Left renal pelvis (tissue), 4 donors: ENCODE data around the gene TEX264. TPM values are rescaled to one million over a fixed set of nuclear protein-coding genes. Genes with fewer than 3 reads are reported as not detected.
A peak's percentile ranks its signal among the peaks of the same experiment; 100 is the strongest.
"Not testable (repeated sequence)": the region's sequence is repeated elsewhere in the genome, so short reads cannot be mapped to it uniquely, and the experiment has no call there.

Experiments used
- DNase-seq, 4 donors: peaks; one replicate each; pipeline ENCODE4 v3.0.0-alpha.2; 2013; ENCODE audit warnings: low read depth in 4 of 4, low spot score in 3 of 4
- polyA plus RNA-seq, 4 donors: library from polyadenylated mRNA; unstranded; fragments of 120-200 nt; gene quantifications; one replicate each; pipeline ENCODE4 v1.2.1, GENCODE V29; 2013; ENCODE audit not compliant: insufficient read length in 4 of 4

Gene TEX264, protein sequence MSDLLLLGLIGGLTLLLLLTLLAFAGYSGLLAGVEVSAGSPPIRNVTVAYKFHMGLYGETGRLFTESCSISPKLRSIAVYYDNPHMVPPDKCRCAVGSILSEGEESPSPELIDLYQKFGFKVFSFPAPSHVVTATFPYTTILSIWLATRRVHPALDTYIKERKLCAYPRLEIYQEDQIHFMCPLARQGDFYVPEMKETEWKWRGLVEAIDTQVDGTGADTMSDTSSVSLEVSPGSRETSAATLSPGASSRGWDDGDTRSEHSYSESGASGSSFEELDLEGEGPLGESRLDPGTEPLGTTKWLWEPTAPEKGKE
- 10 to 100 TPM; 30.2 to 70.0 (median 57.7) TPM for polyA plus RNA-seq

GRCh38 chr3:51670823-51671733 is at the start of gene TEX264:
TEX264 (plus strand) TSS chr3:51671252; CDS start chr3:51674305, 3,053 bp downstream.
- DNase-seq = peak in 1 of 4 donors; percentile 53

DNA sequence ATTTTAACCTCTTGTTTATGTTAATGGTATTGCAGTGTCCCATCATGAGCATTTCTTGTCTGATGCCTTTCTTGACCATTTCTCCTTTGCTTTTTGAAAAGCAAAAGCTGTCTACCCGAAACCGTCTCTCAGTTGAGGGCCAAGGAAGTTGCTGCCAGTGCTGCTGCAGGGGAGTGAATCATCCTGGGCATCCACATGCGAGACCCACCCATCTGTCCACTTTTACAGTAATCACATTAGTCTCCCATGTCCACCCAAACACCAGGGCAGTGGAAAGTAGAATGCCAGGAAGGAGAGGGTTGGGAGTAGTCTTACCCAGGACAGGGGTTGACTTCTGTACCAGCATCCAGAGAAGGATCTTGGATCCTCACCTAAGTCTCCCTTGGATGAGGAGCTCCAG is 48.6 kb upstream of the TEX264 start:
- DNase-seq = no peak

GRCh38 chr3:51622868-51623267 is 48.2 kb upstream of the TEX264 start:
- DNase-seq = no peak

DNA sequence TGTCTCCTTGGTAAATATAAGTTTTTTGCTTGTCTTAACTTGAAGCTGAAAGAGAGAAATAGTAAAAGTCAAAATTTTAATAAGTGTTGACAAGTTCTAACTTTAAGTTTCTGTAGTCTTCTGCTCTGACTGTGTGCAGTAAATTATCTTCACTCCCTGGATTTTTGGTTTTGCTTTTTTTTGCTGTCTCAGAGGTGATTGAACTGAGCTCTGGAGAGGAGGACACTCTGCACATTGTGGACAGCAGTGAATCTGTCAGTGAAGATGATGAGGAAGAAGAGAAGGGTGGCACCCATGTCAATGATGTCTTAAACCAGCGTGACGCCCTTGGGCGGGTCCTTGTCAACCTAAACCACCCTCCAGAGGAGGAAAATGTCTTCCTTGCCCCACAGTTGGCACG is 40.5 kb upstream of the TEX264 start:
- DNase-seq = no peak

- DNase-seq = no peak
These were observed 33.7 kb upstream of the TEX264 start for GRCh38 chr3:51637144-51637940.

DNA sequence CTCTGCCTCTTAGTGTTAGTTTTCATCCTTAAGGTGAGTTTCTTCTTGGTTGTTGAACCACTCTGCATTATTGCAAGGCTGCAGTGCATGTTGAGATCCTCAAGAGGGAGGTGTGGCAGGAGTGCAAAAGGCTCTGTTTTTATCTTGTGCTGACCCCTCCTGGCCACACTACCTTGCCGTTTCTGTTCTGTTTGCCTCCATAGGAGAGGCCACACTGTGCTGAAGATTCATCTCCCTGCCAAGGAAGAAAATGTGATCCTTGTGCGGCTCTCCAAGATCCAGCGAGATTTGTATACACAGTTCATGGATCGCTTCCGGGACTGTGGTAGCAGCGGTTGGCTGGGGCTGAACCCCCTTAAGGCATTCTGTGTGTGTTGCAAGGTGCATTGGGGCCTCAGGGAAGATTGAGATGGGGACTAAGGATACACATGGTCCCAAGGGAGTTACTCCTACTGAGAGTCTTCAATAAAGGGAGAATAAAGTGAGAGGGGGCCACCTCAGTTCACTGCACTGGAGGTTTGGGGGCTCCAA is 33.0 kb upstream of the TEX264 start:
- peak in 1 of 4 donors; percentile 12 for DNase-seq

GRCh38 chr3:51642462-51642861 is 28.6 kb upstream of the TEX264 start:
- no peak for DNase-seq

DNA sequence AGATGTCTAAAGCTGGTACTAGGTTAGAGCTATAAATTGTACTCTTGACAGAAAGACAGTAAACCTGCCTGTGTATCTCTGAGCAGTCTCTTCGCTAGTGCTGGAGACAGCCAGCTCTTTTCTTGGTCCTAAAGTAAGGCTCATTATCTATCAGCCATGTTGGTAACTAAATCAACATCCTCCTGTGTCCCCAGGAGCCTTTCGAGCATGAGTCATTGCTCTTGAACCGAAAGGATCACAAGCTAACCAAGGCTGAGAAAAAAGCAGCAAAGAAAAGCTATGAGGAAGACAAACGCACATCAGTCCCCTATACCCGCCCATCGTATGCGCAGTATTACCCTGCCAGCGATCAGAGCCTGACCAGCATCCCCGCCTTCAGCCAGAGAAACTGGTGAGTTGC is 25.0 kb upstream of the TEX264 start:
- DNase-seq = no peak

GRCh38 chr3:51652103-51652502 is 18.9 kb upstream of the TEX264 start:
- DNase-seq = not testable (repeated sequence)

DNA sequence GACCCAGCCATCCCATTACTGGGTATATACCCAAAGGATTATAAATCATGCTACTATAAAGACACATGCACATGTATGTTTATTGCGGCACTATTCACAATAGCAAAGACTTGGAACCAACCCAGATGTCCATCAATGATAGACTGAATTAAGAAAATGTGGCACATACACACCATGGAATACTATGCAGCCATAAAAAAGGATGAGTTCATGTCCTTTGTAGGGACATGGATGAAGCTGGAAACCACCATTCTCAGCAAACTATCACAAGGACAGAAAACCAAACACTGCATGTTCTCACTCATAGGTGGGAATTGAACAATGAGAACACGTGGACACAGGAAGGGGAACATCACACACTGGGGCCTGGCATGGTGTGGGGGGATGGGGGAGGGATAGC is 17.6 kb upstream of the TEX264 start:
- DNase-seq = not testable (repeated sequence)

GRCh38 chr3:51657234-51657633 is 13.8 kb upstream of the TEX264 start:
- no peak for DNase-seq

DNA sequence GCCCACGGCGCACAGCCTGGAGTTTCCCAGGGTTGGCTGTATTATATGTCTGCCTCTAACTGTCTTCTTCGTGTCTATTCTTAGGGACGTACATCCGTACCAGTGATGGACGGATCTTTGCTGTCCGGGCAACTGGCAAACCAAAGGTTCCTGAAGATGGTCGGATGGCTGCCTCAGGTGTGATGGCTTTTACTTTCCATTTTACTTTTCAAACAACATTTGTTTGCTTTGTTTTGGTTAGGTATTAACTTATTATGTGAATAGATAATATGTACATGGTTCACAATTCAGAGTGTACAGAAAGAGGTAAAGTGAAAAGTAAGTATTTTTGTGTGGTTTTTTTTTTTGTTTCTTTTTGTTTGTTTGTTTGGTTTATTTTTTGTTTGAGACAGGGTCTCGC is 11.1 kb upstream of the TEX264 start:
- DNase-seq = no peak

- no peak for DNase-seq
These were observed 8.6 kb upstream of the TEX264 start for GRCh38 chr3:51662456-51662855.

- no peak for DNase-seq
These were observed 2.3 kb upstream of the TEX264 start for GRCh38 chr3:51668756-51669155.

GRCh38 chr3:51669241-51670052 is 1.6 kb upstream of the TEX264 start:
- DNase-seq = peak in 1 of 4 donors; percentile 48

GRCh38 chr3:51670053-51670822 is 814 bp upstream of the TEX264 start:
- DNase-seq = no peak

DNA sequence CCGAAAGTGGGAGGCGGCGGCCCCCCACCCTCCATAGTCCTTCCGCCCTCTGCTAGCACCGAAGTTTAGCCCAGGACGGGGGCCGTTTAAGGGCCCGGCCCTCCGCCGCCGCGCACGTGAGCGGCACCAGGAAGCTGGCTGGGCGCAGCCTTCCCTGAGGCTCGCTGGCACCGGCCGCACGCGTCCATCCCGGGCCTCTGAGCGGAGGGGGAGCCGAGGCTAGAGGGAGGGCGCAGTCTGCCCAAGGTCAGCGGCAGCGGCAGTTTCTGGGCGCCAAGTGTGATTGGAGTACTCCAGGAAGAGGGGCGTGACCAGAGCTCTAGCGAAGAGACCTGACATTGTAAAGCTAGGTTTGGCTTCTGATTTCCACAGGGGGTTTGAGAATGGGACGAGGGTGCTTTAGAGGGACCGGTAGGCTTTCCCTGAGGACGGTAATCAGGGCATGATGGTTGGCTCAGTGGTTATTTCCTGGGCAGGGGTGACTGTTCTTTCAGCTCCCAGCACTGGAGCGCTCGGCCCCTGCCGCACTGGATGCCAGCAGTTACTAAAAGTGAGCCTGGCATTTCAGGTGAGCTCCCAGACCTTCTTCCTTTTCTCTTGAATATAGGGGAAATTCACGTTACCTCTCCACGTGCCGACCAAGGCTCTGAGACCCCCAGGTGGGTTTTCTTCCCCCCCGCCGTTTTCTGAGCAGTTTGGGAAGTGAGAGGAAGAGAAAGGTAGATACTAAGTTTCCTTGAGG is 853 bp downstream of the TEX264 start:
- DNase-seq = peak in 1 of 4 donors; percentile 27

DNA sequence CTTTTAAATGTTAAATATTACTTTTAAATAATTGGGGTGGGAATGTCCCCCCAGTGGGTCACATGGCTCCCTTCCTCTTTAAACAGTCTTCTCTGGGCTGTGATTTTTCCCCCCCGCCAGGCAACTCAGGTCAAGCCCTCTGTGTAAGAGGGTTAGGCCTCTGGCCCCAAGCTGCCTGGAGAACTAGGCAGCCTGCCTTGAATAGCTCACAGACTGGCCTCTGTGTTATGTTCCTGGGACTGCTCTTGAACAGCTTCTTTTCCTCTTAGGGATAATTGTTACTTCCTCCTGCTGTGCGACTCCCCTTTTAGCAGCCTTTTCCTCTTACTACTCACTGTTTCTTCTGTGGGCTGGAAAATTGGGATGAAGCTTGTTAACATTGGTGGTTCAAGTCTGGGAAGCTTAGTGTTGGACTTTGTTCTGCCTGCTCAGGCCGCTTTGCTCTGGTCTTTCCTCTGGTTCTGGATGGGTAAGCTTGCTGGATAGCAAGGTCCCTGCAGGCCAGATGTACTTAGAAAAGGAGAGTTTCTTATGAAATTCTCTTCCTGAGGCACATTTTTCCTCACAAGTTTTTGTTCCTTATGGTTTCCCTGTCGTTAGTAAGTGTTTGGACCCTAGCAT is 2.2 kb downstream of the TEX264 start:
- DNase-seq = no peak
